ENCODE data around the gene MGST2.
A peak's percentile ranks its signal among the peaks of the same experiment; 100 is the strongest.

DNA sequence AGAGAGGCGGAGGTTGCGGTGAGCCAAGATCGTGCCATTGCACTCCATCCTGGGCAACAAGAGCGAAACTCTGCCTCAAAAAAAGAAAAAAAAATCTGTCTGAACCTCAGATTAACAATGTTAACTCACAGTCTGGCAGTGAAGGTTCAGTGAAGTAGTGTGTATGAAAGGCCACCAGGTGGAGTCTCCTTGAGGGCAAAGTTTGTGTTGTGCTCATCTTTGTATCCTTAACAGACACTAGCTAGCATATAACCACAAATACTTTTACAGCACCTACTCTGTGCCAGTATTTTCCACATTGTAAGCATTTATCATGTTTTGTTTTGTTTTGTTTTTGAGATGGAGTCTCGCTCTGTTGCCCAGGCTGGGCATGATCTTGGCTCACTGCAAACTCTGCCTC is 46.0 kb upstream of the MGST2 start:
- TF ChIP-seq, protein P1, sequence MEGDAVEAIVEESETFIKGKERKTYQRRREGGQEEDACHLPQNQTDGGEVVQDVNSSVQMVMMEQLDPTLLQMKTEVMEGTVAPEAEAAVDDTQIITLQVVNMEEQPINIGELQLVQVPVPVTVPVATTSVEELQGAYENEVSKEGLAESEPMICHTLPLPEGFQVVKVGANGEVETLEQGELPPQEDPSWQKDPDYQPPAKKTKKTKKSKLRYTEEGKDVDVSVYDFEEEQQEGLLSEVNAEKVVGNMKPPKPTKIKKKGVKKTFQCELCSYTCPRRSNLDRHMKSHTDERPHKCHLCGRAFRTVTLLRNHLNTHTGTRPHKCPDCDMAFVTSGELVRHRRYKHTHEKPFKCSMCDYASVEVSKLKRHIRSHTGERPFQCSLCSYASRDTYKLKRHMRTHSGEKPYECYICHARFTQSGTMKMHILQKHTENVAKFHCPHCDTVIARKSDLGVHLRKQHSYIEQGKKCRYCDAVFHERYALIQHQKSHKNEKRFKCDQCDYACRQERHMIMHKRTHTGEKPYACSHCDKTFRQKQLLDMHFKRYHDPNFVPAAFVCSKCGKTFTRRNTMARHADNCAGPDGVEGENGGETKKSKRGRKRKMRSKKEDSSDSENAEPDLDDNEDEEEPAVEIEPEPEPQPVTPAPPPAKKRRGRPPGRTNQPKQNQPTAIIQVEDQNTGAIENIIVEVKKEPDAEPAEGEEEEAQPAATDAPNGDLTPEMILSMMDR (conservative IDR thresholded peaks at IDR 0.05): peak; percentile 69
- no peak for TF ChIP-seq EZH2 (IDR thresholded peaks at IDR 0.05; ENCODE audit: low read depth)
